Measurements from ENCODE around the gene PTPN14.

Gene PTPN14

DNA sequence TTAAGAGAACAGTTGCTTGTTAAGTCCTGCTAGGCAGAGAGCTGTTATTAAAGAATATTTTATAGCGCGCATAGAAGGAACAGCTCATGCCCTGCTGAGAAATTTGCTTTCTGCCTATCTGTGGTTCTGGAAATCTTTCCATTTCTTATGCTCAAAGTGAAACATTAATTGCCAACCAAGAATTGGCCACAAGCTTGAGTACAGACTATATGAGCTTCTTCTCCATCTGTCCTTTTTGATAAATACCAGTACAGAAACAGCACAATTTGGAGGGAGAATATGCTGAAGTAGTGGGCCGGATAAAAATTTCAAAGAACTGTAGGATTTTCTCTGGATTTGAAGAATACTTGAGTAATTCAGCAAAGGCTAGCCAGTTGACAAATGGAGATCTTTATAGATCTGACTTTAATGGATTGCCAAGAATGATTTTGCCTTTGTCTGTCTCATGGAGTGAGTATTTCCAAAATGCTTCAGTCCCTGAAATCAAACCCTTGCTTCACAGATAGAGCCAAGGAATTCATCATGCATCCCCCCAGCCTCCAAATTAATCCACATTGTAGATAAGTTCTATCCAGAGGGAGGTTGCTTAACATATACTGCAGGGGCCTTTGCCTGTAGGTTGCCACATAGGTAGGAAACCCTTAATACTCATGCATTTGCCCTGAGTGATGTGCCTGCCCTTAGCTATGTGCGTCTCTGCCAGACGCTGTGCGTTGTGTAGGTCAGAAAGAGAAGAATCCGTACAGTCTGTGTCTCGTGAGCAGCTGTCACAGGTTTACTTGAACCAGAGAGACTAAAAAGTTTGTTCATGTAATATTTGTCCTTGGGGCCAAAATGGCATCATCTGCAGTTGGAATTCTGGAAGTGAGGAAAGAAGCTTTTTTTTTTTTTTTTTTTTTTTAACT, 226.3 kb downstream of the PTPN14 start:
- DNase-seq, result no peak

DNA sequence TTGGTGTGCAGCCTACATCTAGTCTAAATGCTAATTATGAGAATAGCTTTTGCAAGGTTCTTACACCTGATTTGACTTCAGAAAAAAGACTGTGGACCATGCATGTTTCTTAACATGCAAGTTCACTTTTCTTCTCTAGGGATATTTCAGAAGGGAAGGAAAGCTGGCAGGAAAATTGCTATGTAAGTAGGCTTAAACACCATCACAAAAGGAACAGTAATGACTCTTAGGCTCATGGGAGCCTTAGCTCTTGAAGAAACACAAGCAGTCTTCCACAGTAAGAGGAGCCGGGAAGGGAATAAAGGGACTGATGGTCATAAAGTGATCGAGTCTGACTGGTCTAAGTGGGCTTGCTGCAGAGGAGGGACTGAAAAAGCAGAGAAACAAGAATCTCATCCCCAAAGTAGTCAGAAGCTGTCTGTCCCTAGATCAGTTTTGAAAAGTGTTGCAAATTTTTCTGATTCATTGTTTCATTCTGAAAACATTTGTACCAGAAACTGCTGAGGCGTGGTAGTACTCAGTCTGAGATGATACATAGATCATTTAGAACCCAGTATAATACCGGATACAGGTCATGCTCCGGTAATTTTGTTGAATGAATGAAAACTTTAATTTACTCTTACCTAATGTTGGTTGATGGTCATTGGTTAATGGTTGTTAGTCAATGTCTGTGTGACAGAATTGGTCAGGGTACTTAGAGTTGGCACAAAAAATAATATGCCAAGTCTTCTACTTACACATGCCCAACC, 229.5 kb downstream of the PTPN14 start:
- no peak for DNase-seq

DNA sequence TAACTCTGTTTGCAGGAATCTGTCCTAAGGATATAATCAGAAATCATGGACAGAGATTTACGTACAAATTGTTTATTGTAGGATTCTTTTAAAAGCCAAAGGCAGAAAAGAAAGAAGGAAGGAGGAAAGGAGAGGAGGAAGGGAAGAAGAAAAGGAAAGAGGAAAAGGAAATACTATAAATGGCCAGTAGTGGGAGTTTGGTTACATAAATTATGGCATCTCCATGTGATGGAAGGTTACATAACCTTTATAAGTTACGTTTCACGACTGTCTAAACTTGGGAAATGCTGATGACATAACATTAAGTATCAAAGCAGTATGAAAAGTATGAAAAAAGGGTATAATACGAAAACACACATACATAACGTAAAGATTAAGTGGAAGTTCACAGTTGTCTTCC, 231.5 kb downstream of the PTPN14 start:
- DNase-seq, result no peak

DNA sequence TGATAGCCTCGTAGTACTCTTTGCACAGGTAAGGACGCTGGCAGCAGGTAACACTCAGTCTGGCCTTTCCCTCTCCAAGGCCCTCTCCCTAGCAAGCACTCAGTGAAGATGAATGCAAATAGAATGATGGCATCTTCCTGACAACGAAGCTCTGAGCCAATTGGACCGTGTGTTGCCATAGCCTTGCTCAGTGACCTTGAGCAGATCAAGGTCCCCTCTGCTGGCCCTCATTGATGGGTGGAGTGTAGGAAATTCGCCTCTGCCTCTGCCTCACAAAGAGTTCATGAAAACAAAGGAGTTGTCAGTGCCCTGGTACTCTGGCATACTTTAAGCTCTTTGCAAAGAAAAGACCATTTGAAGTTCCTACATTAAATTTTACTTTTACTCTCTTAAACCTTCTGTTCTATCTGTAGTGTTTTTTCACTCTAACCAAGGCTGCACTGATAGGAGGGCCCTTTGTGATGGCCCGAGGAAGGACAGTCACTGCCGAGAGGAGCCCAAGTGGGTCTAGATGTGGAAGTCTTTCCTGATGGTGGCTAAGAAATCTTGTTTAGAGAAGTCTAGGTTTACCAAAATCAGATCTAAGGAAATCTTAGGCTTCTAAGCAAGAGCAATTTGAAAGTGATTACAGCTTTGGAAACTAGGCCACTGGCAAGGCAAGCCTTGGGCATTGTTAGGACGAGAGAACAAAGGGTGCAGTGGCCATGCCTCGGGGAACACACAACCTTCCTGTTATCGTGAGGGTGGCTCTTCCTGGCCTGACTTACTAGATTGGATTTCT, 232.3 kb downstream of the PTPN14 start:
- DNase-seq, result no peak

DNA sequence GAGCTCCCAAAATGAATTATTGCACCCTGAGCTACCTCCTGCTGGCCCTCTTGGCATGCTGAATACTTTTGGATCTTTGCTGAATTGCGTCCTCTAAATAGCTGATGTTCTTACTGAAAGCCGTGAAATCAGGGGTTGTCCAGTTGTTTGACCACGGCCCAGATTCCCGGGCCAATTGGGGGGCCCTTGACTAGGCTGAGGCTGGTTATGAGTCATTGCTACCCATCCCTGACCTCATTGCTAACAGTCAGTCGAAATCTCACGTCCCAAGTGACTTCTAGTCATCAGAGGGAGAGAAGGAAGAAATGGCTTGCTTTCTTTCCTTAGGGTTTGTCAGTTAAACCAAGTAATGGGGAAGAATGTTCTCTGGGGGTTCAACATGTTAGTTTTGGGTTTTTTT, 233.0 kb downstream of the PTPN14 start:
- no peak for DNase-seq

DNA sequence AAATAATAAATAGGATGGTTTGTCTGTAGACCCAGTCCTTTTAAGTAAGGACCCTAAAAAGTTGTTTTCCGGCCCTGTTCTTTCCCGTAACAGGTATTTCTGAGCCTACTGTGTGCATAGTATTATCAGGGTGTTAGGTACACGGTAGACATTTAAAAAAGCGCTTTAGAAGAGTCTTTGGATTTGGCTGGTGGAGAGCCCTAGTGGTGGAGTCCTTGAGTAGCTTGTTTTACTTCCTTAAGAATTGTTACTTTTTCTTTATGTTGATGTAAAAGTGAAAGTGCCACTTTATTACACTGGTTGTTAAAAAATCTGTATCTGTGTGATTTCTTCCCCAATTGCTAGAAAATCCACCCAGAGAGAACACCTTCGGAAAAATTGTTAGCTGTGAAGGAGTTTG, 233.7 kb downstream of the PTPN14 start:
- no peak for DNase-seq

DNA sequence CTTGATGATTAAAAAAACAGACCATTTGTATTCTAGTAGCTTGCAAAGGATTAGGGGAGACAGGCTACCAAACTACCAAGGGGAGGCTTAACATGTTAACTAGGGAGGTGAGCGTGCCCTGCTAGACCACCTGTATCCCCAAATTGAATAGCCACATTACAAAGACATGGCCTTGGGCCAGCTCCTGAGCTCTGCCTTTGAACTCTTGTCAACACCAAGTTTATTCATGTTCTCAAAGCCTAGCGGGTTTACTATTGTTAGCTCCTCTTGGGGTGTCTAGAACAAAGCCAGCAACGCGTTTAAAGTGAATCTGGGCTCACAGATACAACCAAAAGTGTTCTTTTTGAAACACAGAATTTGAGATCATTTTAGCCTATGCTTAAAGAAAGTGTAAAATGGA, 234.1 kb downstream of the PTPN14 start:
- no peak for DNase-seq

DNA sequence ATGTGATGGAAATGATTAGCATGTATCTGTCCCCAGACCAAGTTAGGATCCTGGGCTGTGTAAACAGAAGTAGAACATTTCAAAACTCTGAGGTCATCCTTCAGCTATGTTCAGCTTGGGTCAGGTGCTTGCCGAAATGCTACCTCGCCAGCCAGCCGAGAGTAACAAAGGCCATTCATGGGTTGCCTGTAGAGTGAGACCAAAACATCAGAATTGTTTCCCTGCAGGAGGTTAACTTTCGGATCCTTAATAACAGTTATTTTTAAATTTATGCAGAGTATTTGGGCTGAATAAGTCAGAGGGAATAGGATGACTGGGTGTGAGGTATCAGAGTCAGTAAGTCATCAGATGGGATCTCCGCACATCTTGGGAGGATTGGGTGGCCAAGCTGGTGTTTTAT, 234.8 kb downstream of the PTPN14 start:
- DNase-seq, result no peak

DNA sequence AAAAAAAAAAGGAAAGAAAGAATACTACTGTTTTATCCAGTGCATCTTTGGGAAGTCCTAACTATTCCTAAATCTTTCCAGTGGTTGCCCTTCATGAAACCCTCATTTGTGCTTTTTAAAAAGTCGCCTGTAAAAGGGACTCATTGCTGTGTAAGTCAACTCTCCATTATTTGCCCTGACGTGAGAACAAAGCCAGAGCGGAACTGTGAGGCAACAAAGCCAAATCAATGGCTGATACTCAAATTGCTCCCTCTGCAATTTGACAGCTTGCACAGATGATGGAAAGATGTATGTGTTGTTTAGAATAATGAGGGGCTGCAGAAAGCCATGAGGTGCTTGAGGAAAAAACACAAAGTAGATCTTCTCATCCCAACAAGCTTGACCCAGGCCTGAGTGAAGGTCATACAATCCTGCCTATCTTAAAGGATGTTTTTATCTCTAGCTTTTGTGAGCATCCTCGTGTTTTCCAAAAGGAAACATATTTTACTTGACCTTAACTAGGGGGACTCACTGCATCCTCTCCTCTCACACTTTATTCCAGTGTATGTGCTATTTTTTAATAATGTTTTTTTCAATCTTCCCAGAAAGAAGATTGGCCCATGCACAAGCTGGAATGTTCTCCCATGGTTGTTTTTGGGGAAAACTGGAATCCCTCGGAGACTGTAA, 237.1 kb downstream of the PTPN14 start:
- no peak for DNase-seq

DNA sequence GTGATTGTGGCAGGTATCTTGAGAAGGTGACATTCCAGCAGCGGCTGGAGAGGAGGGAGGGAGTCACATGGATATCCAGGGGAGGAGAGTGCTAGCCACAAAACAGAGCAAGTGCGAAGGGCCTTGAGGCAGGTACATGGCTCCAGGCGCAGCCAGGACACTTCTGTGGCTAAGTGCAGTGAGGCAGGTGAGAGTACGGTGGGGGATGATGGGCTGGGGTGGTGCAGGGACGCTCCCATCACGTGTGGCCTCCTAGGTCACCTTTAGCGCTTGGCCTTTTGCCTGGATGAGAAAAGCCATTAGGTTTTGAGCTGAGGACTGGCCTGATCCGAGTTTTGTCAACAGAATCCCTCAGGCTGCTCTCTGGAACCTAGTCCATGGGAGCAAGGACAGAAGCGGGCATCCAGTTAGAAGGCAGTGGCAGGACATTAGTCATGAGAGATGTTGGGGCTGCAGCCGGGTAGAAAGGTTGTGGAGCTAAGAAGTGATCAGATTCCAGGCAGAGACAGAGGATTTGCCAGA, 238.8 kb downstream of the PTPN14 start:
- DNase-seq, result no peak

DNA sequence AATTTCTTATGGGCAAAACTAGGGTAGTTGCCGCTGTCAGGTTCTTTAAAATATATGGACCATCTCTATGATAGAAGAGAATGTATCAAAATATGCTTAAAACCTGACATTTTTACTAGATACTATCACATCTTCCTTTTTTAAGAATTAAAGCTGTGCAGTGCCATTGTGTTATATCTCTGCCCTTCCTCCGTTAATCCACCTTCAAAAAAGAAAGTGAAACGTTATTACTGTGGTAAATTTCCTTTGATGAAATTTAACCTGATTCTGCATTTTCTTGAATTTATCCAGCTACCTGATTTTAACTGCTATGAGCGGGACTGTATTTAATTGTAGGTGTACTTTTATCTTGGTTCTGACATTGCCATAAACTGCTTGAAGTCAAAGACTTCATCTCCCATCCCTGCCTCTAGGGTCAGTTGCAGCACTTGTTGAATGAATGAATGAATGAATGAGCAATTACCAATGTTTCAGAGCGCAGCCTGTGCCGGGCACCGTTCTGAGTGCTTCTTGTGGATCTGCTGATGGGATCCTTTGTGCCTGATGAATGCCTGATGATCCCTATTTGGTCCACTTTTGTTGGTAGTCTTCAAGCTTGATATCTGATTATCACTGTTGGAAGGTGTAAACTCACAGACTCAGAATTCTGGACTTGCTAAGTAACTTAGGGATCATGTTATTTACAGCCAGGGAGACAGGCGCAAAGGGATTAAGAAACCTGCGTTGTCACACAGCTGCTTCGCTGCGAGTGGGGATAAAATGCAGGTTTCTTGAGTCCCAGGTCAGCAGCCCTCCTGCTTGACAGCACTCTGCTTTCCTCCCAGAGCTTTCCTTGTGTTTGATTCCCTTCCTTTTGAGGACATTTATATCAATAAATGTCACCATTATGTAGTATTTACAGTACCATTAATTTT, 240.4 kb downstream of the PTPN14 start:
- no peak for DNase-seq

DNA sequence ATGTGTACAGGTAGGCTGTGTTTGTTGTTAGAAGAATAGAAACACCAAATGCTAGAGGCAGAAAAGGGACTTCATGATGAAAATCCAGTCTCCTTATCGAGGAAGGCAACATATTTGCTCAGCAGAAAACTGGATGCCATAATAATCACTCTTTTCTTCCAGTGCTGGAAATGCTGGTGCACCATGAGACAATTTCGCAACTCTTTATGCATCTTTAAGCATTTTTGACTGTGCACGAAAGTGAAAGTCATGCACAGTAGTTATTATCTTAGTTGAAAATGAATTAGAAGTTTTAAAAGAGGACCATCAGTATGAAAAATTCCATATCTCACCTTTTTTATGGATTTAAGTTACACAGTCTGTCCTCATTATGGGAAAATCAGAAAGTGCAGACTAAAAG, 241.4 kb downstream of the PTPN14 start:
- no peak for DNase-seq

DNA sequence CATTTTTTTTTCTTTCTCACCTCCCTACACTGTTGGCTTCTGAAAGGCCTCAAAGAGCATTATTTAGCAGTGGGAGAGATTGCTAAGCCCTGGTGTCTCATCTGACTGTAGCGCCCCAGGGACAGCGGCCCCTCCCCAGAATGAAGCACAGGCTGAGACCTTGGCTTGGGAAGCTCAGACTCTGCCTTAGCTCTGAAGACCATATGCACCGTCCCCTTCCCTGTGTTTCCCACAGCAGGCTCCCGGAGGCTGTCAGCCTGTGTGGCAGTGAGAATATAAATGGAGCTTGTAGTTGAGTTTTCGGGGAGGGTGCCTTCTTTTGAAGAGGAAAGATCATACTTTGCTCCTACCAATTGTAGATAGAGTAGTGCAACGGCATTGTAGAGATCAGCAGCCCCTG, 245.1 kb downstream of the PTPN14 start:
- DNase-seq, result no peak

DNA sequence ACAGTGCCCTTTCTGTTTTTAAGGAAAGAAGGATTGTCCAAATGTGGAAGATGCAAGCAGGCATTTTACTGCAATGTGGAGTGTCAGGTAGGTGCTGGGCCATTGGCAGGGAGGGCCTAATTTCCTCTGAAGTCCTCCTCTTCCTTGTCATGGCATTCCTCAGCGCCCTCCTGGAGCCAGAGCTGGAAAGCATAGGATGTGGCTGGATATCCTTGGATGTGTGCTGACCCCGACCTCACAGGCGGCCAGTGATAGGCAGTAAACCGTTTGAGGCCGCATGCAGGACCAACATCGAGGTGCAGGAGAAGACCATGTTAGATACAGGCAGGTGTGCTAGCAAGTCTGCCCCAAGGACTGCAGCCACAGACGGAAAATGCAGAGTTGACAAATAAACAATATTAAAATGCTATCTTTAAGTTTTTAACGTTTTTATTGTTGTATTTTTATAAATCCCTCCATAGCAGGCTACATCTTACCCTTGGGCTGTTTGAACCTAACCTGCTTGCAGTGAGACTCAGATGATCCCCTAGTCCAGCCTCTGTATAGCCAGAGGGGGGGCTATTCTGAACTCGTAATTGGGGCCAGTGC, 246.1 kb downstream of the PTPN14 start:
- DNase-seq, result no peak

DNA sequence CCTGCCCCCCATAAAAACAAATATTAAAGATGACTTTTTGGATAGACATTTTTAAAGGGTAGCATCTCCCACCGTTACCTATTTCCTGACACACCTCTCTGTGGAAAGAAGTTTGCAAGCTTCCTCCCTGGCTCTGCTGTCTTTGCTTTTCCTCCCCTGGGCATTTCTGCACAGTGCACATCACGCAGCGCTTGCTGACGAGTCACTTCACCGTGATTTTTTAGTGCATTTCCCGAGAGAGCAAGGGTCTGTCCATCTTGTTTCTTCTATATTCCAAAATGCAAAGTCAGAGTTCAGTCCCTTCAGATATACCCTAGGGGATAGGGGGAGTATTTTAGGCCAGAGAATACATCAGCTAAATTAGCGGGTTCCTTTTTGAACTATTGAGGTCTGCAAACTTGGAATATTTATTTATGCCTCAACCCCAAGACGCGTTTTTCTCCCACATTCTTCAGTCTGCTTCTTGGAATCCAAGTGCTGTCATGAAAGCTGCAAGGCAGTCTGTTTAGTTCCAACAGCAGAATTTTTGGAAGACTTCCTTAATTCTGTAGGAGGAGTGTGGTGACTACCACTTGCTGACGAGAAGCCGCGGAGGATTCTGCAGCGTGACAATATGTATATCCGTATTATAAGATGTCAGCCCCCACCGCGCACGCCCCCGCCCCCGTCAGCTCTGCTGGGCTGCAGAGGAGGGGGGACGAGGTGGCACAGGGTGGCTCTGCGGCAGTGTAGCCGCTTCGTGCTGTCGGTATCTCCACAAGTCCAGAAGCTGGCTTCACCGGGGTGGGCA, 248.1 kb downstream of the PTPN14 start:
- DNase-seq, result no peak

DNA sequence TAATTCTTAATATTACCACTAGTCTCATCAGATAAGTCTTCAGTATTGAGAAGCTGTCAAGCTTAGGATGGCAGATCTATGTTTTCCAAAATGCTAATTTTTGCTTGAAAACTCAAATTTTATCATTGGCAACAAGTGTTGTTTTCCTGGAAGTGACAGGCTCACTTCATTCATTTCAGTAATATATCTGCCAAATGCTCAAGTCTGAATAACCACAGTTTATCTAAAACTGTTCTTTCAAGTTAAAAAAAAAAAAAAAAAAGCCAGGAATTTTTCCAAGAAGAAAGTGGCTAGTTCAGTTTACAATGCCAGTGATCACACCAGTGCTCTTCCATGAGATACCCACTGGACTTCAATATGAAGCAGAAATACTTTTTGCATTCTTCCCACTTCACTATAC, 249.9 kb downstream of the PTPN14 start:
- DNase-seq, result no peak

DNA sequence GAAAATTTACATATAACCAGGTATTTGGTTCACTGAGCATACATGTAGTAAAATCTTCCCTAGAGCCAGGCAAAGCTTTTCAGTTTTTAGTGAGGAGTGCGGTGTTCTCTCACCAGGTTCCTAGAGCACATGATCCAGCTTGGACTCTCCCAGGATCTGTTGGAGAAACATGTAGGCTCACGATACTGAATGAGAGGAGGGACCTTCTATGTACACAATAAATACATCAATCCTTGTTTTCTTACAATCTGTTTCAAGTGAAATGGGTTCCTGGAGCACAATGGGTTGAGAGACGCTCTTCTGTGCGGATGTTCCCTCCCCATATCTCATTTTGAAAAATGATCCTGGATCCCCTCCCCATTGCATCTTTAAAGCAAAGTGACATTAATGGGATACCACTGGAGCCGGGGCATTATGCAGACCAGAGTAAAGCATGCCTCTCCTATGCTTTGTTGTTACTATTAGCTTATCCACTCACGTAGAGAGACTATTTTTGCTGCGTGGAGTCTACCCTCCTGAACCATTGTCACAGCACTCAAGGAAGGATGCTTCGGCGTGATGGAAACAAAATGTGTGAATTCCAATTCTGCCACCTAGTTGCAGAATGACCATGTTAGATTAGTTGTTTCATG, 251.1 kb downstream of the PTPN14 start:
- DNase-seq, result no peak
